SHP77 (cell line): ENCODE measurements around the gene CCDC97.
"Not testable (repeated sequence)": the region's sequence is repeated elsewhere in the genome, so short reads cannot be mapped to it uniquely, and the experiment has no call there.

ENCODE experiments used
- DNase-seq, 2 experiments: peaks; one replicate each; lab custom pipeline; 2025; lab: John Stamatoyannopoulos, UW

The CCDC97 gene

GRCh38 chr19:41310033-41310831, at the start of gene CCDC97:
Gene CCDC97, plus strand, starts transcription at chr19:41310172. Its CDS starts 139 bp downstream, at chr19:41310311.
- DNase-seq, result peak; percentile 47 to 64

DNA sequence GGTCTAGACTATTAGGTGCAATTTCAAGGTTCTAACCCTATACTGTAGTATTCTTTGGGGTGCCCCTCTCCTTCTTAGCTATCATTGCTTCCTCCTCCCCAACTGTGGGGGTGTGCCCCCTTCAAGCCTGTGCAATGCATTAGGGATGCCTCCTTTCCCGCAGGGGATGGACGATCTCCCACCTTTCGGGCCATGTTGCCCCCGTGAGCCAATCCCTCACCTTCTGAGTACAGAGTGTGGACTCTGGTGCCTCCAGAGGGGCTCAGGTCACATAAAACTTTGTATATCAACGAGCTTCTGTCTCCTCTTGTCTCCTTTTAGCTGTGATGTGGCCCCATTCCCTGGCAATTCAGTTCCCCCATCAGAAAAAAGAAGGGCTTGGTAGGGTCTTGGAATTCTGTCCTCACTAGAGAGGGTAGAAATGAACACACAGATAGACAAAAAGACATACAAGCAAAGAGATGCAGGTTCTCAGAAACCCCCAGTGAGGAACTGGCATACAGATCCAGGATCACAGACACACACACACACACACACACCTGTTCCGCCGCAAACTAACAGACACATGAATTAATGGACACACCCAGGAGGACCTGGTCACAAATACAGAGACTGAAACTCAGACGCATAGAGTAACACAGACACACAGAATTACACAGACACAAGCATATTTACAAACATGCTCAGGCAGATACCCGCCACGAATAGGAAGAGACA, 48.3 kb upstream of the CCDC97 start:
- DNase-seq, result no peak

- peak; percentile 12 to 70 for DNase-seq
These were observed 46.7 kb upstream of the CCDC97 start for GRCh38 chr19:41263042-41263849.

GRCh38 chr19:41263850-41264580, 46.0 kb upstream of the CCDC97 start, which contains the start of gene HNRNPUL1:
Gene HNRNPUL1, plus strand, starts transcription at chr19:41264372. Its CDS starts 132 bp downstream, at chr19:41264504.
- DNase-seq, result peak; percentile 98 to 99

DNA sequence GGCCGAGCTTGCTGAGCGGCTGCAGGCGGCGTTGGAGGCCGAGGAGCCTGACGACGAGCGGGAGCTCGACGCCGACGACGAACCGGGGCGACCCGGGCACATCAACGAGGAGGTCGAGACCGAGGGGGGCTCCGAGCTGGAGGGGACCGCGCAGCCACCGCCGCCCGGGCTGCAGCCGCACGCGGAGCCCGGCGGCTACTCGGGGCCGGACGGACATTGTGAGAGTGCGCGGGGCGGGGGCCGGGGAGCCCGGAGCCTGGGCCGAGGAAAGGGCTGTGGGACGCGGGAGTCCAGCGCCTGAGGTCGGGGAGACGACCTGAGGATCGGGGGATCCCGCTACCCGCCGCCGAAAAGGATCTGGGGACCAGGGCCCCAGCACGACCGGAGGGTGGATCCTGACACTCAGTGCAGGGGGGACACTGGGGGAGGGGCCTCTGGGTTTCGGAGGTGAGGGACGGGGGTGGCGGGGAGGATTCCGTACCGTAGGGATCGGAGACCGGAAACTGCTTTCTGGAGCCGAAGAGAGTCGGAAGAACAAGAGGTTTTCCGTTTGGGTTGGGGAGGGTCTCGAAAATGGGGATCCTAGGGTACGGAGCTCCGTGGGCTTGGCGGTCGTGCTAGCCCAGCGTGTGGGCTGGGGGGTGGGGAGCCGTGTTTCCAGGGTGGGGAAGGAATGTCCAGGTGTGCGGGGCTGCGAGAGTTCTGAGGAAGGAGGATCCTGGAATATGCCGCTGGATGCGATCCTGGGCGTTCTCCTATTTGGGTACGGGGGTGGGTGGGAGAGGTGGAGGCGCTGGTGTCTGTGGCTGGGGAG, 45.2 kb upstream of the CCDC97 start:
- peak in 1 of 2 experiments; percentile 31 for DNase-seq

GRCh38 chr19:41265395-41266153, 44.4 kb upstream of the CCDC97 start:
- no peak for DNase-seq

GRCh38 chr19:41269055-41269454, 40.9 kb upstream of the CCDC97 start:
- DNase-seq, result no peak

DNA sequence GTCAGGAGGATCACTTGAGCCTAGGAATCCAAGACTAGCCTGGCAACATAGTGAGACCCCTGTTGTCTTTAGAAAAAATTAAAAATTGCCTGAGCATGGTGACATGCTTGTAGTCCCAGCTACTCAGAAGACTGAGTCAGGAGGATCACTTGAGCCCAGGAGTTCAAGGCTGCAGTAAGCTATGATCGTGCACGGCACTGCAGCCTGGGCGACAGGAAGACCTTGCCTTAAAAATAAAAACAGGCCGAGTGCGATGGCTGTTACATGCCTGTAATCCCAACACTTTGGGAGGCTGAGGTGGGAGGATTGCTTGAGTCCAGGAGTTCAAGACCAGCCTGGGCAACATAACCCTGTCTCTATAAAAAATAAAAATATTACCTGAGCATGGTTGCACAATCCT, 40.4 kb upstream of the CCDC97 start:
- no peak for DNase-seq

DNA sequence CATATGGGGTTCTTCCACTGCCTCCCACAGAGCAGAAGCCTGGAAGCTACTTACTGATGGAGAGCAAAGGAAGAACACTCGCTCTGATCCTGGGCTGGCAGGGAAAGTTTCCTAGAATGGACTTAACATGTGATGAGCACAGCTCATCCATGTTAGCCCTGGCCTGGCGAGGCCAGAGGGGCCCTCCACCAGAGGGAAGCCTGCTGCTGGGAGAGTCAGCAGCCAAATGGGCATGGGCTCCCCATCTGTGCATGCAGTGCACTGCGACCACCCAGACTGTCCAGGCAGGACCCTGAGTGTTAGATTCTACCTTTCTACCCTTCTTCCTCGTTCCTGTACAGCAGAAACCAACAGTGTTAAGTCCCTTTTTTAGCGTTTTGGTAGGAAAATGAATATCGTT, 36.9 kb upstream of the CCDC97 start:
- DNase-seq, result no peak

- no peak for DNase-seq
These were observed 35.2 kb upstream of the CCDC97 start for GRCh38 chr19:41274802-41275201.

DNA sequence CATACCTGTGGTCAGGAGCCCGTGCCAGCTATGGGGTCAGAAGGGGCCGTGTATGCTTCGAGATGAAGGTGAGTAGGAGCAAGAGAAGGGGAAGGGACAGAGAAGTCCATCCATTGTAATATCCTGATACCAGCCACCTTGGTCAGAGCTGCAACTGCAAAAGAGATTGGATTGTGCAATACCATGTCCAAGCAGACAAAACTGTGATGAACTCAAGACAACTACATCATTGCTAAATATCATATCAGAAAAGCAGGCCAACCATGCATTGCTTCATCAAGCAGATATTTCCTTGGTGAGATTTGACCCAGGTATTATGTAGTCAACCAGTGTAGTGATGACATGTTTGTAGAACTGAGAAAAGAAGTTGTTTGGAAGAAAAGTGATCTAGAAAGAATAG, 33.7 kb upstream of the CCDC97 start:
- DNase-seq, result no peak

- no peak for DNase-seq
These were observed 31.5 kb upstream of the CCDC97 start for GRCh38 chr19:41278478-41278877.

- no peak for DNase-seq
These were observed 21.1 kb upstream of the CCDC97 start for GRCh38 chr19:41288673-41289530.

DNA sequence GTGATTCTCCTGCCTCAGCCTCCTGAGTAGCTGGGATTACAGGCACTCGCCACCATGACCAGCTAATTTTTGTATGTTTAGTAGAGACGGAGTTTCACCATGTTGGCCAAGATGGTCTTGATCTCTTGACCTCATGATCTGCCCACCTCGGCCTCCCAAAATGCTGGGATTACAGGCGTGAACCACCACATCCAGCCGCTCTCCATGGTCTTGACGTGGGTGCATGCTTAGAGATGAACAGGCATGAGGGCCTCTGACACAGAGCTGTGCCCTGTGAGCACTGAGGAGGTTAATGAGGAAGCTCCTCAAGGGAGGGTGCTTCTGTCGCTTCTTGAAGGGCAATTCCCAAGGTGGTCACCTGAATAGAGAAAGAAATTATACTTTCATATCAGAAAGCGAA, 20.2 kb upstream of the CCDC97 start:
- DNase-seq, result not testable (repeated sequence)

- no peak for DNase-seq
These were observed 15.6 kb upstream of the CCDC97 start for GRCh38 chr19:41294393-41294792.

DNA sequence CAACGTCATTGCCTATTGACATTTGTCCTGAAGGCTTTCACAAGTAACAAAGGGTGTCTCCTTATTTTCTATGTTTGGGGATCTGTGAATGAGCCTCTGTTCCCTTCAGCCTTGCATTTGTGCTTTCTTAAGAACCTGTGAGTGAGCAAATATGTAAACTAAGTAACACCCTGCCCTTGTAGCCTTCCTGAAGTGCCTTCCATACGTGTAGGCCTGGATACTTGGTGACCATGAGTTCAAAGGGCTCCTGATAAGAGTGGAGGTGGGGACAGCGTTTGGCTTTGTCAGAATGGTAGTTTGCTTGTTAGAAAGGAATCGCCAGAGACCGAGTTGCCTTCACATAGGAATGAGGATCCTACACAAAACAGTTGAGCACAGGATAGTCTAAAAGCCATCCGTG, 14.5 kb upstream of the CCDC97 start:
- no peak for DNase-seq

DNA sequence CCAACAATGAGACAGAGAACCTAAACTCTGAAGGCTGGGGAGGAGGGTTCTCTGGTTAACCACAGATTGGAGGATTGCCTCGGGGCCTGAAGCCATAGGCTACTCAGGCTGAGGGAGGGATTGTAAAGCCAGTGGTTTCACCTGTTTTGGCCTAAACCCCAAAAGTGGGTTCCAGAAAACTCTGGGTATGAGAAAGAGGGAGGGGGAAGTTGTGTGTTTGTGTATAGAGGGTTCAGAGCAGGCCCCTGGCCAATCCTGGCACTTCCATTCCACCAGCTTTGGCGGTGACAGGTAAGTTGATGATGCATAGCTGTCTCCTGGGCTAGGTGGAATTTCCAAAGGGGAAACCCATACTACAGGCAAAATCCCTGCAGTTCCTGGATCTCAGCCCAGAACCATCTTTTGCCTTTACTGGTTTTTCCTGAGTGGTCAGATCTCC, 13.5 kb upstream of the CCDC97 start:
- DNase-seq, result no peak

GRCh38 chr19:41297628-41298347, 12.2 kb upstream of the CCDC97 start:
- no peak for DNase-seq
